ENCODE measurements around the gene PACRGL.
"Not testable (repeated sequence)": the region's sequence is repeated elsewhere in the genome, so short reads cannot be mapped to it uniquely, and the experiment has no call there.

Gene PACRGL

DNA sequence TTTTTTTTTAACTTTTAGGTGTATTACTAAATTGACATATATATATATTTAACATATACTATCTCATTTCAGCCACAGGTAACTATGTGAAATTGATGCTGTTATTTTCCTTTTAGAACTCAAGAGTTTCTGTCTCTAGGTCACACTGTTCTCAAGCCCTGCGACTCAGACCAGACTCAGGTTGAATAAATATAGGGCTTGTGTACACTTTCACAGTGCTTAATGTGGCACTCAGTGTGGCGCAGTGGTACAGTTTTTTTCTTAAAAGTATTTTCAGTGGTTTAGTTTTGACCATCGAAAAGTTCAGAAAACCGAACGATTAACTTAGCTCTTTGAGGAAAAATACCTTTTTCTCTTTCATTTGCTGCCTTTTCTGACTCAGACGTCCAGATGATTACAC is 24.7 kb downstream of the PACRGL start:
- no peak for DNase-seq

DNA sequence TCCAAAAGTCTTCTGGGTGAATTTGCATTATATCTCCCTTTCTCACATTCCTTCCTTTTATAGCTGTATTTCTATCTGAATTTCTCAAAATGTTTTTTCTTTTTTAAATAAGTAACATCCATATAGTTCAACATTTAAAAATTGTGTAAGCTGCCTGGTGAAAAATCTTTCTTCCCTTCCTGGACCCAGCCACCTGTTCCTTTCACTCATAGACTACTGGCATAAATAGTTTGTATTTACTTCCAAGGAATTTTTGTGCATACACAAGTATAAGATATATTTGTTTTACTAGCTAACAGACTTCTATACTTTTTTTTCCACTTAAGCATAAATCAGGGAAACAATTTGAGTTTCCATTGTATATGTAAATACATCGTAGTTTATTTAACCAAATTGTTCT is 35.7 kb downstream of the PACRGL start:
- no peak for DNase-seq

DNA sequence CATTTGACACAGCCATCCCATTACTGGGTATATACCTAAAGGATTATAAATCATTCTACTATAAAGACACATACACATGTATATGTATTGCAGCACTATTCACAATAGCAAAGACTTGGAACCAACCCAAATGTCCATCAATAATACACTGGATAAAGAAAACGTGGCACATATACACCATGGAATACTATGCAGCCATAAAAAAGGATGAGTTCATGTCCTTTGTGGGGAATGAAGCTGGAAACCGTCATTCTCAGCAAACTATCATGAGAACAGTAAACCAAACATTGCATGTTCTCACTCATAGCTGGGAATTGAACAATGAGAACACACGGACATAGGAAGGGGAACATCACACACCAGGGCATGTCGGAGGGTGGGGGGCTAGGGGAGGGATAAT is 45.7 kb downstream of the PACRGL start:
- DNase-seq, result not testable (repeated sequence)

DNA sequence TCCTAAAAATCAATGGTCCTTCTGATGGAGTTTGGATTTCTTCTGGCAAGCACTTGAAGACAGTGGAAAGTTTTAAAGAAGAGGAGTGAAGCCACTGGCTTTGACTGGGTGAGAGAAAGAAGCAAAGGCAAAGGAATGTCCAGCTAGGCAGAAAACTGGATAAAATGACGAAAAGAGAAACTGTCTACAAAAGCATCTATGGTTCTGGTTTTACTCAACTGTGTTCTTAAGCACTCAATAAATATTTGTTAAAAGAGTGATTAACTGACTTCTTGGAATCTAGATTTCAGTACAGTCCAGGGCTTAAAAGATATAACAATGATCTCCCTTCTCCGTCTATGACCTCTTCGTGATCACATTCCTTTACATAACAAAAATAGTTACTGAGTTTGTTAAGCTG is 52.4 kb downstream of the PACRGL start:
- DNase-seq, result no peak

DNA sequence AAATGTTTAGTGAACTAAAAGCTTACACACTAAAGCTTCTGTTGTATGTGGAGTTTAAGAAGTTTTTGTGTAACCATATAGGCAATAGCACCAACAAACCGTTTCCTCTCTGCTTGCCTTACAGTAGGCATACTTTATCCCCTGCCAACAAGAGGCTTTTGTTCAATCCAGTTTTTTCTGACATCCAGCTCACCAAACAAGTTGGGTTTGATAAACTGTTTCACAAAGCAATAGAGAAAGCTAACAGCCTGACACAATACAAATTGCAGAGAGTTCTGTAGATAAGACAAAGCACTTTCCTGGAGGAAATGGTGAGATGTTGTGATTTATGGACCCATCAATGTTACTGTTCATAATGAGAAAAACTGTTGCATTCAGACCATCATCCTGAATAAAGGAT is 53.8 kb downstream of the PACRGL start:
- DNase-seq, result no peak

DNA sequence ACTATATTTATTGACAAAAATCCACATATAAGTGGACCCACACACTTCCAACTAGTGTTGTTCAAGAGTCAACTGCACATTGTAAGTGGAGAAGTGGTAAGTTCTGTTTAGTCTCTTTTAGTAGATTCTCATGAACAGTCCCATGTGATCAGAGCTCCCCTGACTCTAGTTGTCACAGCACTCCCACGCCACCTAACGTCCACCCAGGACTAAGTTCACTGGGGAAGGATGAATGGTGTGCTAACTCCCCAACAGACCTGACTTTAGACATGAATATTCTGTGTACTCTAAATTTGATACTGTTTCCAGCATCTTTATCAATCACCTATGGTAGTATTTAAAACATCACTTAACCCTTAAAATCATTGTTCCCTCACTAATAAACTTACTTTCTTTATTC is 59.8 kb downstream of the PACRGL start:
- no peak for DNase-seq

DNA sequence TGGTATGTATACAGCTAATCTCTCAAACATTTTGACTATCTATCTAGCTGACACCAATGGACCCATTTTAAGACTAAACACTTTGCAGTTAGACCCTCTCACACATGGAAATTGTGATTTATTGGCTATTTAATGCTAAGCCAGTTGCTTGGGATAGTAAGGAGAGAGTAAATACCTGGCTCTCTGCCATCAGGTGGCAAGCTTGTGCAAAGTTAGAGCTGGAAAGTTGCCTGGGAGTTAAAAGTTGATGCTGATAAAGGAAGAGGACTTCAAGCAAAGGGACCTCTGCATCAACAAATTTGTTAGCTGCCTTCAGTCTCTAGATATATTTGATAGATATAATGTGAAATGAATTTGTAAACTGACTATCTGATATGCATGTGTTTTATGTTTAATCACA is 61.1 kb downstream of the PACRGL start:
- no peak for DNase-seq

DNA sequence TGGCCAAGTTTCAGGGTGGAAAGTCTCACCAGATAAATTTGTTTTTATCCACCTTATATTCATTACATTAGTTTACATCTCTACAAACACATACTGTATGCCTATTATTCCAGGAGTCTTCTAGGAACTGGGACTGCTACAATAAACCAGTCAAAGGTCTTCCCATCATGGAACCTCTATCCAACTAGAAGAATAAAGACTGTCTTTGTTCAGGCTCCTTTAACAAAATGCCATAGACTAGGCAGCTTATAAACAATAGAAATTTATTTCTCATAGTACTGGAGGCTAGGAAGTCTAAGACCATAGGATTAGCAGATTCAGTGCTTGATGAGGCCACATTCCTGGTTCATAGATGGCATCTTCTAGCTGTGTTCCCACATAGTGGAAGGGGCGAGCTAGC is 61.6 kb downstream of the PACRGL start:
- DNase-seq, result no peak

DNA sequence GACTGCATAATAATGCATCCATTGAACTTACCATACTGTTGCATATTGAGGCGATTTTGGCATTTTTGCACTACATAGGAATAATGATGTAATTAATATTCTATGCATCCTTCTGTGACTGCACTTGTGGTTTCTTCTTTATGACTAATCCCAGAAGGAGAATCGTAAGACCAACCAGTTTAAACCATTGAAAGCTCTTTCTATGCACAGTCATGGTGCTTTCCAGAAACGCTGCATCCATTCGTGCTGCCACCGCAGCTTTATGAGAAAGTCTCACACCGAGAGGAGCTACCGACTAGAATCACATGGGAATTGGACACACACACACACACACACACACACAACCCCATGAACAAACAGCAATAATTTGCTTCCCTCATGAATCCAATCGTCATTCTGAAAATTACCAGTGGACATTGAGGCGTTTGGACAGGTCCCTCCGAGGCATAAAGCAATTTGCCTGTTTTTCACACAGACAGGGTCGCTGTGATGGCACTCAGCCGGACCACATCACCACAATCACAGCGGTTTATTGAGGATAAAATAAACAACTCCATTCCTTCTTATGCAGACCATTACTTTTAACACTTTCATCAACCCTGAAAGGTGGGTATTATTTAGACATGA is 64.2 kb downstream of the PACRGL start:
- DNase-seq, result no peak

DNA sequence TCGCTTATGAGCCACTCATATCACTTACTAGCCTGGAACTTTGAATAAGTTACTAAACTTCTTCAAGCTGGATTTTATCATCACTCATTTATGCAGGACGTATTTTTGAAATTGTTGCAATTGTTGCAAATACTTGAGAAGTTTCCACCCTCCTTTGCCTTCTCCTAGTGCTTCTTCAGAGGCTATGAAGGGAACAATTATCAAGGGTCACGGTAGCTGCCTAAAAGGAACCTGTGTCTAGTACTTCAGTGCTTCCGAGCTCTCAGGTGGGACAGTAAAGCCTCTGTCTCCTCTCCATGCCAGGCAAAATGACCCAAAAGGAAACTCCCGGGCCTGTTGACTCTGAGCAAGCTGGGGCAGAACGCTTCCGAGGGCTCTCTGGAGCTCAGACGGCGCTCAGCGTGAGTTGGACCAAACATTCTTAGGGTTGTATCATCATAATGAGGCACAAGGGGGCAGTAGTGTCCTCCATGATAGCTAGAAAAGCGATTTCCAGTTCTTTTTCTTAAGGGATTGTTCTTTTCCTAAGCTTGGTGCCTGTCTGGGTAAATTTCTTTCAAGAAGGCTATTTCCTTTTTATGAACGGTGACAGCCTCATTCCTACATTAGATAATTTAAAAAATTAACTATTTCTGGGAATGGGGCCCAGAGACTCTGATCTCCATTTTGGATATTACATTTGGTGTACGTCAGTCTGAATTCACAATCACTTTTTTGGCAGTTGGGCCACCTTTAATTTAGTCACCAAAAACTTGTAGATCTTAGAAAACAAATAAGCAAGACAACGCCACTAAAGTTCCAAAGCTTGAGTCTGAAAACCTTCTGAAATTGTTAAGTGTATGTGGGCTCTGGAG is 73.1 kb downstream of the PACRGL start:
- peak; percentile 39 to 48 (median 42) for DNase-seq

DNA sequence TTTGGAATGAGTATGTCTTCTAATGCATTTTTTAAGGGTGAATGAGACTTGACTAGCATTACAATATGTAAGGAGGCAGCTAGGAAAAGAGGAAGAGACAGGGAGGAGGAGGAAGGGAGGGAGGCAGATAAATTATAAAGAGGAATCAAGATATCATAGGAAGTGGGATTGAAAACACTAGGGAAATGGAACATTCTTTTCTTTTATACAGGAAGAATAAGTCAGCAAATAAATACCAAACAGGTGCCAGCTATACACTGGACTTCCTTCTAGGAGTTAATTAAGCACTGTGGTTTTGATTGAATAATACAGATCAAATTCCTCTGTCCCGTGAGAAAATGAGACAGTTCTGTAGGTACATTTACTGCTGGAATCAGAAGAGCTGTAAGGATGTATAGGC is 78.6 kb downstream of the PACRGL start:
- no peak for DNase-seq

DNA sequence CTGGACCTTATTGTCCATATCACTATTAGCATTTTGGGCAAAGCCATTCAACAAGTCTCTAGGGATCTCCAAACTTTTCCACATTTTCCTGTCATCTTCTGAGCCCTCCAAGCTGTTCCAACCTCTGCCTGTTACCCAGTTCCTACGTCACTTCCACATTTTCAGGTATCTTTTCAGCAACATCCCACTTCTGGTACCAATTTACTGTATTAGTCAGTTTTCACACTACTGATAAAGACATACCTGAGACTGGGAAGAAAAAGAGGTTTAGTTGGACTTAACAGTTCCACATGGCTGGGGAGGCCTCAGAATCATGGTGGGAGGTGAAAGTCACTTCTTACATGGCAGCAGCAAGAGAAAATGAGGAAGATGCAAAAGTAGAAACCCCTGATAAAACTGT is 82.9 kb downstream of the PACRGL start:
- not testable (repeated sequence) for DNase-seq

DNA sequence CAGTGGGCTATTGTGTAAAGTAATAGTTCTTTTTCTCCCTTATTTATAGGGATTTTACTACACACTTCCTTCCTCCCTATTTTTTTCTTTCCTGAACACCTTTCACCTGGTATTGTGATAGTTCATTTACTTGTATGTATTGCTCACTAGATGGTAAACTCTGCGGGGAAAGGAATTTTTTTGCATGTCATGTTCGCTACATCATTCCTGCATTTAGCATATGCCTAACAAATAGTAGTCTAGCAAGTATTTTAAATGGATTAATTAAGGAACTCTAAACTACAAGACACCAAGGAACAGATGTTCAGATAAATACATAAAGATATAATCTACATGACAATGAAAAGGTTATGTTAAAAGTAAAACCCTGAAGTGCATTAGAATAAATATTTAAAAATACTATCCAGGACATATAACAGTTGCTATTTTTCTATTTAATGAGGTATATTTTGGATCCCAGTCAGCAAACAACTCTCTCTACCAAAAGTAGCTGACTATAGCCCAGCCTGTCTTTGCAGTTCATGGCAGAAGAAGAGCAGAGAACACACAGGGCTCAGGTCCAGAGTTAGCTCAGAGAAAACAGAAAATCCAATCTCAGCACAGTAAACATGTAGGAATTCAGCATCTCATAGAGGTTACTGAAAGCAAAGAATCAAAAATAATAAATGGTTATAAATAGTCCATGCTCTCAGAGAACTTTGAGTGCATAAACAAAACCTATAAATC is 87.8 kb downstream of the PACRGL start:
- DNase-seq, result no peak

Measured in suppressor macrophage treated with lipopolysaccharide for 1 hour (primary cell).